Astrocyte of the spinal cord (primary cell): ENCODE results near the gene TMEM11.

Source experiments
- DNase-seq: peaks from one replicate; pipeline ENCODE4 v3.0.0; 2011; ENCODE audit warnings: low read depth, low spot score
- H3K4me3 ChIP-seq: 2 replicates; pipeline ENCODE4 v1.5.1; 2011; ENCODE audit warnings: low read depth, mild to moderate bottlenecking, low read length, moderate library complexity
- in situ Hi-C: cut with HindIII; loops from 2 replicates; pipeline ENCODE4 v1.10.0; 2017; ENCODE audit warnings: low sequenced_read_pairs
- TF ChIP-seq, protein P1 (sequence below): IDR thresholded peaks from 2 replicates; pipeline ENCODE4 v1.5.1; 2012; ENCODE audit warnings: low read depth, mild to moderate bottlenecking, low read length, inconsistent platforms

Gene TMEM11

GRCh38 chr17:21161498-21162393 lies 52.2 kb downstream of the TMEM11 start:
- in situ Hi-C loops: no loop called here
- TF ChIP-seq, protein P1, sequence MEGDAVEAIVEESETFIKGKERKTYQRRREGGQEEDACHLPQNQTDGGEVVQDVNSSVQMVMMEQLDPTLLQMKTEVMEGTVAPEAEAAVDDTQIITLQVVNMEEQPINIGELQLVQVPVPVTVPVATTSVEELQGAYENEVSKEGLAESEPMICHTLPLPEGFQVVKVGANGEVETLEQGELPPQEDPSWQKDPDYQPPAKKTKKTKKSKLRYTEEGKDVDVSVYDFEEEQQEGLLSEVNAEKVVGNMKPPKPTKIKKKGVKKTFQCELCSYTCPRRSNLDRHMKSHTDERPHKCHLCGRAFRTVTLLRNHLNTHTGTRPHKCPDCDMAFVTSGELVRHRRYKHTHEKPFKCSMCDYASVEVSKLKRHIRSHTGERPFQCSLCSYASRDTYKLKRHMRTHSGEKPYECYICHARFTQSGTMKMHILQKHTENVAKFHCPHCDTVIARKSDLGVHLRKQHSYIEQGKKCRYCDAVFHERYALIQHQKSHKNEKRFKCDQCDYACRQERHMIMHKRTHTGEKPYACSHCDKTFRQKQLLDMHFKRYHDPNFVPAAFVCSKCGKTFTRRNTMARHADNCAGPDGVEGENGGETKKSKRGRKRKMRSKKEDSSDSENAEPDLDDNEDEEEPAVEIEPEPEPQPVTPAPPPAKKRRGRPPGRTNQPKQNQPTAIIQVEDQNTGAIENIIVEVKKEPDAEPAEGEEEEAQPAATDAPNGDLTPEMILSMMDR: no peak
- peak; percentile 14 for DNase-seq
- no peak overlapping the region for H3K4me3 ChIP-seq

- no peak overlapping the region for H3K4me3 ChIP-seq
- TF ChIP-seq, protein P1: no peak
- DNase-seq: no peak
- in situ Hi-C loops: no loop called here
These were observed 53.6 kb downstream of the TMEM11 start for GRCh38 chr17:21160401-21160800.

- in situ Hi-C loops: no loop called here
- no peak overlapping the region for H3K4me3 ChIP-seq
- TF ChIP-seq, protein P1: no peak
- DNase-seq: no peak
These were observed 56.2 kb downstream of the TMEM11 start for GRCh38 chr17:21157586-21158370.

DNA sequence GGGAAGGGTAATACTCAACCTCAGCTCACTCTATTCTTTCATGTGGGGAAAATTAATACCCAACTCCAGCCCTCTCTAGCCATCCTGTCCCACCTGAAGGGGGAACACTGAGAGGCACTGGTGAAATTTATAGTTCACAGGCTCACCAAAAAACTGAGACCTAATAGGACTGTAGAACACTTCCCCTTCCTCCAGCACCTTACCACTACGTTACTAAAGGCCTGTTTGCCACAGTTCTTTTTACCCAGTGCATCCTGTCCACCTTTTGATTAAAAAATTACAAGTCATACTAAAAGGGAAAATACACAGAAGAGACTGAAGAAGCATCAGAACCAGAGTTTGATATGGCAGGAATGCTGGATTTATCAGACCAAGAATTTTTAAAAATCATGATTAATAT lies 61.2 kb downstream of the TMEM11 start:
- in situ Hi-C loops: no loop called here
- DNase-seq: no peak
- H3K4me3 ChIP-seq: no peak overlapping the region
- TF ChIP-seq, protein P1: no peak

DNA sequence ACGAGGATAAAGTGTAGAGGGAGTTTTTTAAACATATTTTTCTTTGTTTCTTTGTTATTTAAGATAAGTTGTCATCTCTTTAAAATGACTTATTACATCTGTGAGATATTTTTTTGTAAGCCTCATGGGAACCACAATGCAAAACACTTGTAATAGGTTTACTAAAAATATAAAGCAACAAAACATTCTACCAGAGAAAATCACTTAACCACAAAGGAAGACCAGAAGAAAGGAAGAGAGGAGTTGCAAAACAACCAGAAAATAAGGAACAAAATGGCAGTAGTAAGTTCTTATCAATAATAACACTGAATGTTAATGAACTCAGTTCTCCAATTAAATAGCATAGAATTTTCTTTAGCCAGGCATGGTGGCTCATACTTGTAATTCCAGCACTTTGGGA lies 64.3 kb downstream of the TMEM11 start:
- H3K4me3 ChIP-seq: no peak overlapping the region
- TF ChIP-seq, protein P1: no peak
- no peak for DNase-seq
- in situ Hi-C loops: no loop called here
